ENCODE results near the gene PYGM.
A peak's percentile ranks its signal among the peaks of the same experiment; 100 is the strongest.

Gene PYGM

DNA sequence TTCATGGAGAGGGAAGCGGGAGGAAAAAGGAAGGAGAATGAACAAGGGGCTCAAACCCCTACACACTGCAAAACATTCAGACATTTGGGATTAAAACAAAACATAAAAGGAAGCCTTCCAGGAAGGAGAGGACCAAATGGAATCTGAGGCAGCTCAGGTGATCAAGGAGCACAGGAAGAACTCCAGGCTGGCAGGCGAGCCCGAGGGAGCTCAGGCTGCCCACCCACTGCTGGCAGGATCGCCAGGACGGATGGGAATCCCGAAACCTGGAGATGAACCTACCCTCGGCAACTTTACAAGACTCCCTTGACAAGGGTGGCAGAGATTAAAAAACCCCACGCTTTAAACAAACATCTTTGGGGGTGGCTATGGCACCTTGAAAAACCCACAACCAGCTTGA lies 5.0 kb upstream of the PYGM start:
- Histone ChIP-seq H3K27ac (peak overlapping the region; percentile 61 to 93), H3K27me3 (no peaks in the 10 kb centered on the region), H3K36me3 (peaks cover 61 to 74% (median 66%) of the 10 kb centered on the region in 3 donors), H3K9me3 (no peaks in the 10 kb centered on the region), H3K4me3 (no peak overlapping the region), H3K4me1 (peaks cover 7 to 66% (median 50%) of the 10 kb centered on the region in 4 donors)
- peak in 1 of 2 donors; percentile 9 for DNase-seq
- TF ChIP-seq, protein P1, sequence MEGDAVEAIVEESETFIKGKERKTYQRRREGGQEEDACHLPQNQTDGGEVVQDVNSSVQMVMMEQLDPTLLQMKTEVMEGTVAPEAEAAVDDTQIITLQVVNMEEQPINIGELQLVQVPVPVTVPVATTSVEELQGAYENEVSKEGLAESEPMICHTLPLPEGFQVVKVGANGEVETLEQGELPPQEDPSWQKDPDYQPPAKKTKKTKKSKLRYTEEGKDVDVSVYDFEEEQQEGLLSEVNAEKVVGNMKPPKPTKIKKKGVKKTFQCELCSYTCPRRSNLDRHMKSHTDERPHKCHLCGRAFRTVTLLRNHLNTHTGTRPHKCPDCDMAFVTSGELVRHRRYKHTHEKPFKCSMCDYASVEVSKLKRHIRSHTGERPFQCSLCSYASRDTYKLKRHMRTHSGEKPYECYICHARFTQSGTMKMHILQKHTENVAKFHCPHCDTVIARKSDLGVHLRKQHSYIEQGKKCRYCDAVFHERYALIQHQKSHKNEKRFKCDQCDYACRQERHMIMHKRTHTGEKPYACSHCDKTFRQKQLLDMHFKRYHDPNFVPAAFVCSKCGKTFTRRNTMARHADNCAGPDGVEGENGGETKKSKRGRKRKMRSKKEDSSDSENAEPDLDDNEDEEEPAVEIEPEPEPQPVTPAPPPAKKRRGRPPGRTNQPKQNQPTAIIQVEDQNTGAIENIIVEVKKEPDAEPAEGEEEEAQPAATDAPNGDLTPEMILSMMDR (IDR thresholded peaks at IDR 0.05): no peak
- intact Hi-C loops (cut with DNase I; ENCODE audit: low total_unique reads): no loop called here

DNA sequence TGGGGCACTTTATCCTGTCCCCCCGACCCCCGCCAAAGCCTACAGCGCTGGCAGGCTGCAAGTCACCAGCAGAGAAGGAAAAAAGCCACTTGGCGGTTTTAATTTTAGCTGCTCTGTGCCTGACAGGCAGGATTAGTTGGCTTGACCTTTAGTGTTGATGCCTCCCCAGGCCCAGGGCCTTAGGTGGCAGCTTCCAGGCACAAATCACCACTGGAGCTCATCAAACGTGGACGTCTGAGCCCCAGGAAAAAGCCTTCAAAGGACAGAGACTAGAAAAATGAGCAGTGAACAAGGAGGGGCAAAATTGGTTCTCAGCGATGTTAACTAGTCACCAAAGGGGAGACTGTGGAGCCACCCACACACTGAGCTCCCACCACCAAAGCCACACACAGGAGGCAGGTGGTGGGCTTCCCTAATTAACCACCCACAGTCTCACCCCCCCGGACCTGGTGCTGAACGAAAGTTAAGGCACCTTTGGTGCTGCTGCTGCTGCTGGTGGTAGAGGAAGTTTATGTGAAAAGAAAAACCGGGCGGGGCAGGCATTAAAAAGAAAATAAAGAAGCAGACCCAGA lies 4.4 kb upstream of the PYGM start:
- Histone ChIP-seq H3K36me3 (peaks cover 55 to 68% (median 60%) of the 10 kb centered on the region in 3 donors), H3K27me3 (no peaks in the 10 kb centered on the region), H3K27ac (peak overlapping the region; percentile 61 to 93), H3K4me1 (peaks cover 8 to 72% (median 56%) of the 10 kb centered on the region in 4 donors), H3K9me3 (no peaks in the 10 kb centered on the region), H3K4me3 (no peak overlapping the region)
- TF ChIP-seq, protein P1 (IDR thresholded peaks at IDR 0.05): no peak
- intact Hi-C loops (cut with DNase I; ENCODE audit: low total_unique reads): no loop called here
- DNase-seq: peak; percentile 16 to 63

GRCh38 chr11:64763526-64764039 lies 3.8 kb upstream of the PYGM start:
- intact Hi-C loops (cut with DNase I; ENCODE audit: low total_unique reads): no loop called here
- no peaks in the 10 kb centered on the region for H3K27me3 ChIP-seq
- no peaks in the 10 kb centered on the region for H3K9me3 ChIP-seq
- peaks cover 50 to 63% (median 55%) of the 10 kb centered on the region in 3 donors for H3K36me3 ChIP-seq
- DNase-seq: peak in 1 of 2 donors; percentile 63
- H3K4me1 ChIP-seq: peaks cover 8 to 77% (median 61%) of the 10 kb centered on the region in 4 donors
- TF ChIP-seq, protein P1 (IDR thresholded peaks at IDR 0.05): no peak
- no peak overlapping the region for H3K4me3 ChIP-seq
- H3K27ac ChIP-seq: peak overlapping the region; percentile 61 to 93

DNA sequence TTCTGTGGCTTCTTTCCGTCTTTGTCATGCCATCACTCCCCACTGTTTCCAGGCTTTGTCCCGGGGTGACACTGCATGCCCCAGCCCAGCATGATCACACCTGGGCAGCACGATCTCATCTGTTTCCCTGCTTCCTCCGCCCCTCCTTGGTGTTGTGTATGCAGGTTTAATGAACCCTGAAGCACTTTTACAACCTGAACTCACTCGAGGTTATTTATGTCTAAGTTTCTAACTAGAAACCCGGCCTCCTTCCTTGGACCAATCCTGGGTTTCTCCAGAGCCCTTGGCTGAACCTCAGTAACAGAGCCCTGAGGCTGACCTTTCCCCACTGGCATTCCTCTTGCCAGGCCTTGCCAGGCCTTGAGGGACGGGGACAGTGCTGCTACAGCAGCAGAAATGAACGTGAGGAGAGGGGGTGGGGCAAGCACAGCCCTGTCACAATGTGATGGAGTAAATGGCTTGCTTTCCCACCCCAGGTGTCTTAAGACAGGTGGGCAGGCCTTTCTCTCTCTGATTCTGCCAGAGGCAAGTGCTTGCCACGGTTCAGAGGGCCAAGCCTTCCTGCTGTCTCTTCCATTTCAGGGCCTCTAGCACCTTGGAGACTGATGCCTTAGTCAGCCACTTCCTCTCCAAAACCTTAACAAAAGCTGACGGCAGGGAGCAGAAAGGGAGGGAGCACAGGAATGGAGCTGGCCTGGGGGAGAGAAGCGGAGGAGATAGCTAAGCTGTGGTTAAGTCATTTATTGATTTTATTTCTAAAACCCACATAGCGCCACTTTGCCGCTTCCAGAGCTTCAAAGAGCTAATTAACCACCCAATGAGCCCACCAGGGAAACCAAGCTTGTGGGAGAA lies 3.1 kb upstream of the PYGM start:
- peak in 1 of 2 donors; percentile 19 for DNase-seq
- Histone ChIP-seq H3K36me3 (peaks cover 43 to 56% (median 48%) of the 10 kb centered on the region in 3 donors), H3K4me3 (no peak overlapping the region), H3K27me3 (no peaks in the 10 kb centered on the region), H3K4me1 (peaks cover 8 to 80% (median 61%) of the 10 kb centered on the region in 4 donors), H3K9me3 (no peaks in the 10 kb centered on the region), H3K27ac (peak overlapping the region; percentile 61 to 93)
- intact Hi-C loops (cut with DNase I; ENCODE audit: low total_unique reads): no loop called here
- TF ChIP-seq, protein P1 (IDR thresholded peaks at IDR 0.05): no peak

- H3K36me3 ChIP-seq: peaks cover 37 to 50% (median 42%) of the 10 kb centered on the region in 3 donors
- no peak overlapping the region for H3K4me3 ChIP-seq
- no peaks in the 10 kb centered on the region for H3K27me3 ChIP-seq
- TF ChIP-seq, protein P1 (IDR thresholded peaks at IDR 0.05): no peak
- peak overlapping the region; percentile 86 to 93 for H3K27ac ChIP-seq
- no peaks in the 10 kb centered on the region for H3K9me3 ChIP-seq
- intact Hi-C loops (cut with DNase I; ENCODE audit: low total_unique reads): no loop called here
- DNase-seq: no peak
- peaks cover 8 to 74% (median 59%) of the 10 kb centered on the region in 4 donors for H3K4me1 ChIP-seq
These were observed 2.5 kb upstream of the PYGM start for GRCh38 chr11:64762277-64762673.

Measured in tibial artery (tissue), 4 donors.